Tibial nerve (tissue), 4 donors: ENCODE measurements around the gene TMEM253. TPM values are rescaled to one million over a fixed set of nuclear protein-coding genes. Genes with fewer than 3 reads are reported as not detected.

Experiments used
- DNase-seq, 2 donors: peaks; one replicate each; pipeline ENCODE4 v3.0.0-alpha.2; 2019; ENCODE audit warnings: low spot score in 2 of 2
- H3K27ac ChIP-seq, 4 donors: fragments of 200-600 bp; sonication (generic) in 3 of 4; one replicate each; pipeline ENCODE4 v1.5.1; 2017 to 2019; ENCODE audit warnings: mild to moderate bottlenecking in 1 of 4
- H3K27me3 ChIP-seq, 2 donors: fragments of 200-600 bp; sonication (generic) in 1 of 2; one replicate each; pipeline versions ENCODE4 v1.5.1 to v1.6.0; 2017 to 2019
- H3K36me3 ChIP-seq, 3 donors: fragments of 200-600 bp; sonication (generic); one replicate each; pipeline ENCODE4 v1.5.1; 2018 to 2019
- H3K4me1 ChIP-seq, 4 donors: fragments of 200-600 bp; sonication (generic) in 3 of 4; one replicate each; pipeline ENCODE4 v1.5.1; 2017 to 2019
- H3K4me3 ChIP-seq, 4 donors: fragments of 200-600 bp; sonication (generic) in 3 of 4; one replicate each; pipeline ENCODE4 v1.5.1; 2017 to 2019; ENCODE audit warnings: mild to moderate bottlenecking in 1 of 4, moderate library complexity in 1 of 4
- H3K9me3 ChIP-seq, 4 donors: fragments of 200-600 bp; sonication (generic) in 3 of 4; one replicate each; pipeline ENCODE4 v1.5.1; 2017 to 2019
- EP300 ChIP-seq, 2 donors: sonication (generic); formaldehyde crosslinking; IDR thresholded peaks; one replicate each; pipeline ENCODE4 v1.6.1; 2017; ENCODE audit warnings: antibody characterized with exemption in 2 of 2, mild to moderate bottlenecking in 1 of 2
- POLR2A ChIP-seq, 2 donors: fragments of 450-650 bp; IDR thresholded peaks; one replicate each; pipeline ENCODE4 v1.6.1; 2017; ENCODE audit warnings: antibody characterized with exemption in 2 of 2, mild to moderate bottlenecking in 2 of 2, moderate library complexity in 2 of 2
- WGBS, 2 donors: methylation state at CpG; one replicate each; pipeline ENCODE4 v1.1.5; 2018; 5-methylcytosine and 5-hydroxymethylcytosine counted together
- total RNA-seq, 4 donors: library from RNA; depleted of rRNA; stranded (reverse); fragments of >200 nt; gene quantifications; one replicate each; pipeline ENCODE4 v1.1.0, GENCODE V29; 2016
- TF ChIP-seq, protein P1 (sequence below), 5 experiments: fragments of 200-600 bp in 3 of 5; fragments of 450-650 bp in 2 of 5; sonication (generic) in 3 of 5; IDR thresholded peaks; one replicate each; pipeline ENCODE4 v1.5.1; 2016 to 2019; ENCODE audit warnings: antibody characterized with exemption in 5 of 5, mild to moderate bottlenecking in 3 of 5, moderate library complexity in 2 of 5

TMEM253 gene
- total RNA-seq, 4 donors from 2014 or later: 0.44 to 0.63 TPM; not detected in 2

DNA sequence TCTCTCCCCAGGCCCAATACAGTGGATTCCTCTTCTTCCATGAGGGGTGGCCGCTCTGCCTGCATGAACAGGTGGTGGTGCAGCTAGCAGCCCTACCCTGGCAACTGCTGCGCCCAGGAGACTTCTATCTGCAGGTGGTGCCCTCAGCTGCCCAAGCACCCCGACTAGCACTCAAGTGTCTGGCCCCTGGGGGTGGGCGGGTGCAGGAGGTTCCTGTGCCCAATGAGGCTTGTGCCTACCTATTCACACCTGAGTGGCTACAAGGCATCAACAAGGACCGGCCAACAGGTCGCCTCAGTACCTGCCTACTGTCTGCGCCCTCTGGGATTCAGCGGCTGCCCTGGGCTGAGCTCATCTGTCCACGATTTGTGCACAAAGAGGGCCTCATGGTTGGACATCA is 26.9 kb upstream of the TMEM253 start:
- peak overlapping the region; percentile 30 to 97 (median 88) for H3K27ac ChIP-seq
- H3K4me3 ChIP-seq: no peak overlapping the region
- peaks cover 0 to 50% (median 0%) of the 10 kb centered on the region in 3 donors for H3K36me3 ChIP-seq
- TF ChIP-seq, protein P1, sequence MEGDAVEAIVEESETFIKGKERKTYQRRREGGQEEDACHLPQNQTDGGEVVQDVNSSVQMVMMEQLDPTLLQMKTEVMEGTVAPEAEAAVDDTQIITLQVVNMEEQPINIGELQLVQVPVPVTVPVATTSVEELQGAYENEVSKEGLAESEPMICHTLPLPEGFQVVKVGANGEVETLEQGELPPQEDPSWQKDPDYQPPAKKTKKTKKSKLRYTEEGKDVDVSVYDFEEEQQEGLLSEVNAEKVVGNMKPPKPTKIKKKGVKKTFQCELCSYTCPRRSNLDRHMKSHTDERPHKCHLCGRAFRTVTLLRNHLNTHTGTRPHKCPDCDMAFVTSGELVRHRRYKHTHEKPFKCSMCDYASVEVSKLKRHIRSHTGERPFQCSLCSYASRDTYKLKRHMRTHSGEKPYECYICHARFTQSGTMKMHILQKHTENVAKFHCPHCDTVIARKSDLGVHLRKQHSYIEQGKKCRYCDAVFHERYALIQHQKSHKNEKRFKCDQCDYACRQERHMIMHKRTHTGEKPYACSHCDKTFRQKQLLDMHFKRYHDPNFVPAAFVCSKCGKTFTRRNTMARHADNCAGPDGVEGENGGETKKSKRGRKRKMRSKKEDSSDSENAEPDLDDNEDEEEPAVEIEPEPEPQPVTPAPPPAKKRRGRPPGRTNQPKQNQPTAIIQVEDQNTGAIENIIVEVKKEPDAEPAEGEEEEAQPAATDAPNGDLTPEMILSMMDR (IDR thresholded peaks at IDR 0.05): no peak
- TF ChIP-seq EP300 (IDR thresholded peaks at IDR 0.05) (no peak), POLR2A (IDR thresholded peaks at IDR 0.05) (no peak)
- no peak for DNase-seq
- no peaks in the 10 kb centered on the region for H3K27me3 ChIP-seq
- WGBS, 2 donors: 69 to 78% methylated on average over 5 to 9 of the region's 9 CpGs
- H3K4me1 ChIP-seq: peaks cover 0 to 56% (median 29%) of the 10 kb centered on the region in 4 donors
- H3K9me3 ChIP-seq: no peaks in the 10 kb centered on the region

DNA sequence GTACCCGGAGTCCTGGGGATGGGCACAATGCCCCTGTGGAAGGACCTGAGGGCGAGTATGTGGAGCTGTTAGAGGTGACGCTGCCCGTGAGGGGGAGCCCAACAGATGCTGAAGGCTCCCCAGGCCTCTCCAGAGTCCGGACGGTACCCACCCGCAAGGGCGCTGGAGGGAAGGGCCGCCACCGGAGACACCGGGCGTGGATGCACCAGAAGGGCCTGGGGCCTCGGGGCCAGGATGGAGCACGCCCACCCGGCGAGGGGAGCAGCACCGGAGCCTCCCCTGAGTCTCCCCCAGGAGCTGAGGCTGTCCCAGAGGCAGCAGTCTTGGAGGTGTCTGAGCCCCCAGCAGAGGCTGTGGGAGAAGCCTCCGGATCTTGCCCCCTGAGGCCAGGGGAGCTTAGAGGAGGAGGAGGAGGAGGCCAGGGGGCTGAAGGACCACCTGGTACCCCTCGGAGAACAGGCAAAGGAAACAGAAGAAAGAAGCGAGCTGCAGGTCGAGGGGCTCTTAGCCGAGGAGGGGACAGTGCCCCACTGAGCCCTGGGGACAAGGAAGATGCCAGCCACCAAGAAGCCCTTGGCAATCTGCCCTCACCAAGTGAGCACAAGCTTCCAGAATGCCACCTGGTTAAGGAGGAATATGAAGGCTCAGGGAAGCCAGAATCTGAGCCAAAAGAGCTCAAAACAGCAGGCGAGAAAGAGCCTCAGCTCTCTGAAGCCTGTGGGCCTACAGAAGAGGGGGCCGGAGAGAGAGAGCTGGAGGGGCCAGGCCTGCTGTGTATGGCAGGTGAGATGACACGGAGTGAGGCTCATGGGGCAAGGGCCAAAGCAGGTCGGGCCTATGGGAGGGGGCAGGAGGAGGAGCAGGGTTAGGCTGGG is 26.2 kb upstream of the TMEM253 start:
- DNase-seq: no peak
- Histone ChIP-seq H3K4me3 (no peak overlapping the region), H3K4me1 (peaks cover 0 to 49% (median 24%) of the 10 kb centered on the region in 4 donors), H3K27me3 (no peaks in the 10 kb centered on the region), H3K9me3 (no peaks in the 10 kb centered on the region), H3K27ac (peak overlapping the region; percentile 30 to 97 (median 70)), H3K36me3 (peaks cover 0 to 57% (median 0%) of the 10 kb centered on the region in 3 donors)
- WGBS, 2 donors: 66 to 70% methylated on average over 18 to 26 of the region's 26 CpGs
- TF ChIP-seq, protein P1 (IDR thresholded peaks at IDR 0.05): no peak
- TF ChIP-seq POLR2A (IDR thresholded peaks at IDR 0.05): no peak
- no peak for TF ChIP-seq EP300 (IDR thresholded peaks at IDR 0.05)

DNA sequence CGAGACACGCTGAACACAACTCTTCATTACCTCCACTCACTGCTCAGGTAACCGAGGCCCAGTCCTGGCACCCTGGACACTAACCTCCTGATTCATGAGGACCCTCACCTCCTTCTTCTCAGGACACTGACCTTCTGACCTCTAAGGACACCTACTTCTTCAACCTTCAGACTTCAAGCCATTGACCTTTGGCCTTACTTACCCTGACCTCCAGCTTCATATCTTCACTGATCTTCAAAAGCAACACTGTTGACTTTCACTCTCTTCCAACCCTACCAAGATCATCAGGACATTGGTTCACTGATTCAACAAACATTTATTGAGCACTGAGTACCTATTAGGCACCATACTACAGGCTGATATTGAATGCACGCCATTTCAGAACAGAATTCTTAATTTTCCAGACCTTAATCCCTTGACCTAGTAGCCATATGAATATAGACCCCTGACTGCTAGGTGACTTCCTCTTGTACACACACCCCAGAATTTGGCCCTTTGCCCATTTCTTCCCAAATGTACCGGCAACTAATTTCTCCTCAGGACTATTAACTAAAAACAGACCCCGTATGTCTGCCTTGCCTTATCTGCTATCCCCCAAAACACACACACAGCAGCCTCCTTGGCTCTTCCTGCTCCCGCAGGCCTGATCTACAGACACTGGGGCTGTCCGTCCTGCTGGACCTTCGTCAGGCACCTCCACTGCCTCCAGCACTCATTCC is 25.0 kb upstream of the TMEM253 start:
- H3K27me3 ChIP-seq: no peaks in the 10 kb centered on the region
- H3K27ac ChIP-seq: peak overlapping the region in 2 of 4 donors; percentile 96 to 97
- TF ChIP-seq POLR2A (IDR thresholded peaks at IDR 0.05) (no peak), EP300 (IDR thresholded peaks at IDR 0.05) (no peak)
- TF ChIP-seq, protein P1 (IDR thresholded peaks at IDR 0.05): no peak
- H3K9me3 ChIP-seq: no peaks in the 10 kb centered on the region
- peaks cover 0 to 48% (median 23%) of the 10 kb centered on the region in 4 donors for H3K4me1 ChIP-seq
- no peak for DNase-seq
- H3K4me3 ChIP-seq: no peak overlapping the region
- 75 to 79% methylated on average over 9 of the region's 9 CpGs for WGBS, 2 donors
- peaks cover 0 to 69% (median 0%) of the 10 kb centered on the region in 3 donors for H3K36me3 ChIP-seq

DNA sequence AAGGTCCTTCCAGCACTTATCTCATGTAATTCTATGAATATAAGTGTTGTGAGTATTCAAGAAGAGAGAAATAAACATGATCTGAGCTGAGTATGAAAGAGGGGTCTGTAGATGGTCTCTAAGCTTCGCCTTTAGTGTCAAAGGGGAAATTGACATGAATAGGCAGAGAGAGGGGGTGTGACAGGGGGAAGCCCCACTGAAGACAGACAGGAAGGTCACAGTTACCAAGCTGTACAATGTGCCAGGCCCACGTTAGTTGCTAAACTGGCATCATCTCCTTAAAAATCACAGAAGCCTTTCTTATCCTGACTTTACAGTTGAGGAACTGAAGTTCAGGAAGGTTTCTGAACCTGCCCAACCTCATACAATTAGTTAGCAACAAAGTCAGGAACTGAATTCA is 23.2 kb upstream of the TMEM253 start:
- Histone ChIP-seq H3K27ac (peak overlapping the region in 2 of 4 donors; percentile 16 to 46), H3K36me3 (peaks cover 4 to 87% (median 12%) of the 10 kb centered on the region in 3 donors), H3K9me3 (no peaks in the 10 kb centered on the region), H3K4me3 (no peak overlapping the region), H3K4me1 (peaks cover 0 to 33% (median 13%) of the 10 kb centered on the region in 4 donors), H3K27me3 (no peaks in the 10 kb centered on the region)
- 42 to 51% methylated on average over 2 of the region's 2 CpGs for WGBS, 2 donors
- no peak for TF ChIP-seq EP300 (IDR thresholded peaks at IDR 0.05)
- TF ChIP-seq, protein P1 (IDR thresholded peaks at IDR 0.05): no peak
- no peak for TF ChIP-seq POLR2A (IDR thresholded peaks at IDR 0.05)
- DNase-seq: no peak
